ENCODE measurements around the gene CDH22.

The CDH22 gene

DNA sequence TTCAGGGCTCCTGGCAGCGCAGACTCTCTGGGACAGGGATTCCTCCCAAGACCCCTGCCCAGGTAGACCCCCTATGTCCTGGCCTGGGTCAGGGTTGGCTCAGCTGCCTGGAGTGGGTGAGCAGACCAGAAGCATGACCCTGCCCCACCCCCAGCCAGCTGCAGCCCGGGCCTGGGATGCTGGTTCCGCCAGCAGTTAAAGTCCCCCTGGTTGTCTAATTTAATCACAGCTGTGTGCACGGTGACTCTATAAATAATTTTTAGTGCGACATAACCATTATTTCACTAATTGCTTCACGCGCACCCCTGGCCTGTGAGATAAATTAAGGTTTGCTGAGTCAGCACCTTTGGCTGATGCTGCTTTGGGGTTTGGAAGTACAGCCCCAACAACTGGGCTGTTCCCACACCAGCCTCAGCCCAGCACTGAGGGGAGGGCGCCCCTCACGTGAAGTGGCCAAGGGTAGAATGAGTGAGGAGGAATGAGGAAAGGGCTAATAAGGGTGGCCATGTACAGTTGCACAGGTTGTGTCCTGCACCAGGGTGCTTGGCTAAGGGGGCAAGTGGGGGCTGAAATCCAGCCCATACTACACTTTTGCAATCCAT, 26.1 kb upstream of the CDH22 start:
- Histone ChIP-seq H3K4me1 (ENCODE audit: low read length) (no peaks in the 10 kb centered on the region), H3K9me3 (ENCODE audit: insufficient read depth, low read length) (no peaks in the 10 kb centered on the region), H3K9ac (ENCODE audit: low read length) (no peak overlapping the region), H3K79me2 (ENCODE audit: low read length) (no peaks in the 10 kb centered on the region), H3K4me2 (ENCODE audit: low read length) (no peak overlapping the region), H3K27me3 (ENCODE audit: low read depth, low read length) (peaks cover 65% of the 10 kb centered on the region), H3K36me3 (replicated peaks; ENCODE audit: low read depth, low read length) (no peaks in the 10 kb centered on the region), H3K4me3 (ENCODE audit: low read length) (no peak overlapping the region), H3K27ac (ENCODE audit: low read length) (no peak overlapping the region), H4K20me1 (ENCODE audit: insufficient read depth, low read length) (no peaks in the 10 kb centered on the region), H2AFZ (ENCODE audit: low read depth, low read length) (no peak overlapping the region)
- TF ChIP-seq EZH2phosphoT487 (IDR thresholded peaks at IDR 0.05; ENCODE audit: low read depth), result no peak

GRCh38 chr20:46333161-46333991, 25.1 kb upstream of the CDH22 start:
- H3K4me2 ChIP-seq (ENCODE audit: low read length), result no peak overlapping the region
- H3K79me2 ChIP-seq (ENCODE audit: low read length), result no peaks in the 10 kb centered on the region
- no peak overlapping the region for H3K4me3 ChIP-seq (ENCODE audit: low read length)
- H3K36me3 ChIP-seq (replicated peaks; ENCODE audit: low read depth, low read length), result no peaks in the 10 kb centered on the region
- H3K4me1 ChIP-seq (ENCODE audit: low read length), result no peaks in the 10 kb centered on the region
- peaks cover 55% of the 10 kb centered on the region for H3K27me3 ChIP-seq (ENCODE audit: low read depth, low read length)
- H3K9ac ChIP-seq (ENCODE audit: low read length), result no peak overlapping the region
- no peaks in the 10 kb centered on the region for H4K20me1 ChIP-seq (ENCODE audit: insufficient read depth, low read length)
- H3K9me3 ChIP-seq (ENCODE audit: insufficient read depth, low read length), result no peaks in the 10 kb centered on the region
- TF ChIP-seq CTCF (IDR thresholded peaks at IDR 0.05; ENCODE audit: low read depth, low read length), result no peak
- TF ChIP-seq EZH2phosphoT487 (IDR thresholded peaks at IDR 0.05; ENCODE audit: low read depth), result no peak
- H2AFZ ChIP-seq (ENCODE audit: low read depth, low read length), result no peak overlapping the region
- no peak overlapping the region for H3K27ac ChIP-seq (ENCODE audit: low read length)

DNA sequence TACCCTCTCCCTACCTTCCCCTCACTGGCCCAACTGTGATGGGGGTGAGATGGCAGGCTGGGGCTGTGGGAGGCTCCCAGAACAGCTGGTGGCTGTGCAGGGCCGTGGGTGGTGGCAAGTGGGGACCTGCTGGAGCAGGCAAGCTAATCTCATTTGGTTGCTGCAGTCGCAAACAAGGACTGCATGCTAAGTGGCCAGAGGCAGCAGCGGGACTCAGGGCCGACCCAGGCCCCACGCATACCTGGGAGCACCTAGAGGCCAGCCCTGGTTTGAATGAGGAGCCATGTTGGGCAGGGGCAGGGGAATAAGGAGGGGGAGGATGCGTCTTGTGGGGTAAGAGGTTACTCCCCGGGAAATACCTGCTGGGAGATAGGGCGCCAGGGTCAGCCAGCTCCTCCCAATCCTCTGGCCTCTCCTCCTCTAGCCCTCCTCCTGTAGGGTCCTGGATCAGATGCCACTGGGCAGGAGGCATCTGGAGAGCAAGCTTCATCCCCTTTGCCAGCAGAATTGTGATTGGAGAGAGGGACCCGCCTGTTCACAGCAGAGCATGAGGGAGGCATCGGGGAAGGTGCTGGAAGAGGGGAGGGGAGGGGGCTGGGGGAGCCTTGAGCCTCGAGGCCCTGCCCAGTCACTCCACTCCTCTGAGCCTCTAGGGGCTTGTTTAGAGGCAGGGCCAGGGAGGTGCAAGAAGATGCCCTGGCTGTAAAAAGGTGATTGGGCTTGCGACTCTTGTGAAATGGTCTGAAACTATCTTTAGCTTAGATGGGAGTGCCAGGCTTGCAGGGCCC, 24.3 kb upstream of the CDH22 start:
- Histone ChIP-seq H2AFZ (ENCODE audit: low read depth, low read length) (no peak overlapping the region), H3K36me3 (replicated peaks; ENCODE audit: low read depth, low read length) (no peaks in the 10 kb centered on the region), H3K9ac (ENCODE audit: low read length) (no peak overlapping the region), H3K27ac (ENCODE audit: low read length) (no peak overlapping the region), H3K4me2 (ENCODE audit: low read length) (no peak overlapping the region), H4K20me1 (ENCODE audit: insufficient read depth, low read length) (no peaks in the 10 kb centered on the region), H3K79me2 (ENCODE audit: low read length) (no peaks in the 10 kb centered on the region), H3K9me3 (ENCODE audit: insufficient read depth, low read length) (no peaks in the 10 kb centered on the region), H3K4me1 (ENCODE audit: low read length) (no peaks in the 10 kb centered on the region), H3K27me3 (ENCODE audit: low read depth, low read length) (peaks cover 48% of the 10 kb centered on the region), H3K4me3 (ENCODE audit: low read length) (no peak overlapping the region)
- TF ChIP-seq CTCF (IDR thresholded peaks at IDR 0.05; ENCODE audit: low read depth, low read length), result no peak
- no peak for TF ChIP-seq EZH2phosphoT487 (IDR thresholded peaks at IDR 0.05; ENCODE audit: low read depth)

- peaks cover 43% of the 10 kb centered on the region for H3K27me3 ChIP-seq (ENCODE audit: low read depth, low read length)
- H3K36me3 ChIP-seq (replicated peaks; ENCODE audit: low read depth, low read length), result no peaks in the 10 kb centered on the region
- H3K9me3 ChIP-seq (ENCODE audit: insufficient read depth, low read length), result no peaks in the 10 kb centered on the region
- H4K20me1 ChIP-seq (ENCODE audit: insufficient read depth, low read length), result no peaks in the 10 kb centered on the region
- H3K9ac ChIP-seq (ENCODE audit: low read length), result no peak overlapping the region
- H3K4me3 ChIP-seq (ENCODE audit: low read length), result no peak overlapping the region
- no peak overlapping the region for H2AFZ ChIP-seq (ENCODE audit: low read depth, low read length)
- no peak overlapping the region for H3K4me2 ChIP-seq (ENCODE audit: low read length)
- H3K27ac ChIP-seq (ENCODE audit: low read length), result no peak overlapping the region
- no peaks in the 10 kb centered on the region for H3K79me2 ChIP-seq (ENCODE audit: low read length)
- no peaks in the 10 kb centered on the region for H3K4me1 ChIP-seq (ENCODE audit: low read length)
- no peak for TF ChIP-seq CTCF (IDR thresholded peaks at IDR 0.05; ENCODE audit: low read depth, low read length)
- no peak for TF ChIP-seq EZH2phosphoT487 (IDR thresholded peaks at IDR 0.05; ENCODE audit: low read depth)
Observed at GRCh38 chr20:46331611-46332361, 23.5 kb upstream of the CDH22 start.
